Prostate gland (tissue), 2 donors: ENCODE measurements around the gene TJP2. TPM values are rescaled to one million over a fixed set of nuclear protein-coding genes. Genes with fewer than 3 reads are reported as not detected.

Experiments used
- DNase-seq: peaks from one replicate; pipeline ENCODE4 v3.0.0-alpha.2; 2019; ENCODE audit warnings: low spot score
- H3K27ac ChIP-seq, 2 donors: fragments of 200-600 bp; sonication (generic); 2 replicates each; pipeline ENCODE4 v1.5.1; 2017 to 2019
- H3K27me3 ChIP-seq: fragments of 200-600 bp; sonication (generic); replicated peaks from 2 replicates; pipeline ENCODE4 v1.5.1; 2019; ENCODE audit not compliant: insufficient read depth
- H3K36me3 ChIP-seq, 2 donors: fragments of 200-600 bp; sonication (generic); 1 replicate in 1 of 2; 2 replicates in 1 of 2; pipeline versions ENCODE4 v1.5.1 to v1.8.1; 2017 to 2019
- H3K4me1 ChIP-seq: fragments of 200-600 bp; sonication (generic); replicated peaks from 2 replicates; pipeline ENCODE4 v1.5.1; 2019
- H3K4me3 ChIP-seq, 2 donors: fragments of 200-600 bp; sonication (generic); 2 replicates each; pipeline ENCODE4 v1.5.1; 2017 to 2019
- H3K9me3 ChIP-seq: fragments of 200-600 bp; sonication (generic); 2 replicates; pipeline ENCODE4 v1.5.1; 2017
- CTCF ChIP-seq, 4 experiments: fragments of 200-600 bp in 2 of 4; fragments of 450-650 bp in 2 of 4; sonication (generic) in 2 of 4; IDR thresholded peaks; 1 replicate in 3 of 4; 2 replicates in 1 of 4; pipeline ENCODE4 v1.5.1; 2016 to 2019; ENCODE audit warnings: antibody characterized with exemption in 4 of 4, mild to moderate bottlenecking in 2 of 4, moderate library complexity in 2 of 4
- POLR2A ChIP-seq: fragments of 450-650 bp; IDR thresholded peaks from one replicate; pipeline ENCODE4 v1.6.1; 2016; ENCODE audit warnings: antibody characterized with exemption, mild to moderate bottlenecking
- POLR2AphosphoS5 ChIP-seq: sonication (generic); formaldehyde crosslinking; IDR thresholded peaks from one replicate; pipeline ENCODE4 v1.6.1; 2017; ENCODE audit warnings: antibody characterized with exemption
- WGBS: methylation state at CpG from one replicate; pipeline ENCODE4 v1.1.5; 2018; 5-methylcytosine and 5-hydroxymethylcytosine counted together
- intact Hi-C: fragments of 100-400 bp; cut with DNase I; formaldehyde crosslinking; loops from one replicate; pipeline ENCODE4 v1.14.2; 2022
- total RNA-seq, 2 donors: library from RNA; depleted of rRNA; stranded (reverse); fragments of >200 nt; gene quantifications; one replicate each; pipeline ENCODE4 v1.1.0, GENCODE V29; 2016

The TJP2 gene
- total RNA-seq, 2 donors from 2014 or later, result 117 to 166 TPM

GRCh38 chr9:69180670-69181069 is 6.6 kb downstream of the TJP2 start:
- intact Hi-C loops, result loop anchor here (10.0 kb wide), 1 partner anchor 46 kb away; no protein-coding TSS in a partner anchor

GRCh38 chr9:69181908-69182353 is 7.9 kb downstream of the TJP2 start:
- H3K4me1 ChIP-seq, result no peaks in the 10 kb centered on the region
- H3K9me3 ChIP-seq, result no peaks in the 10 kb centered on the region
- no peaks in the 10 kb centered on the region for H3K36me3 ChIP-seq
- intact Hi-C loops, result loop anchor here (10.0 kb wide), 1 partner anchor 47 kb away; no protein-coding TSS in a partner anchor
- no peaks in the 10 kb centered on the region for H3K27me3 ChIP-seq
- no peak overlapping the region for H3K4me3 ChIP-seq
- WGBS, result 63% methylated on average over 4 of the region's 4 CpGs
- no peak for DNase-seq
- H3K27ac ChIP-seq, result no peak overlapping the region
- TF ChIP-seq CTCF (IDR thresholded peaks at IDR 0.05), result no peak
- no peak for TF ChIP-seq POLR2A
- no peak for TF ChIP-seq POLR2AphosphoS5

More at GRCh38 chr9:69180670-69181069, 6.6 kb downstream of the TJP2 start:
- no peaks in the 10 kb centered on the region for H3K36me3 ChIP-seq
- H3K9me3 ChIP-seq, result no peaks in the 10 kb centered on the region
- DNase-seq, result peak; percentile 47
- no peaks in the 10 kb centered on the region for H3K4me1 ChIP-seq
- 16% methylated on average over 2 of the region's 2 CpGs for WGBS
- H3K27me3 ChIP-seq, result no peaks in the 10 kb centered on the region
- peak overlapping the region in 1 of 2 donors; percentile 41 for H3K27ac ChIP-seq
- TF ChIP-seq CTCF (IDR thresholded peaks at IDR 0.05) (no peak), POLR2AphosphoS5 (peak; percentile 61)
- no peak overlapping the region for H3K4me3 ChIP-seq

GRCh38 chr9:69184266-69184665 is 10.2 kb downstream of the TJP2 start:
- WGBS, result 88% methylated on average over 5 of the region's 5 CpGs
- Histone ChIP-seq H3K27me3 (no peaks in the 10 kb centered on the region), H3K36me3 (no peaks in the 10 kb centered on the region), H3K27ac (no peak overlapping the region), H3K4me3 (no peak overlapping the region), H3K4me1 (no peaks in the 10 kb centered on the region), H3K9me3 (no peaks in the 10 kb centered on the region)
- intact Hi-C loops, result loop anchor here (10.0 kb wide), 1 partner anchor 49 kb away; no protein-coding TSS in a partner anchor
- no peak for TF ChIP-seq CTCF (IDR thresholded peaks at IDR 0.05)
- TF ChIP-seq POLR2AphosphoS5, result no peak
- no peak for TF ChIP-seq POLR2A
- DNase-seq, result no peak

- H3K9me3 ChIP-seq, result no peaks in the 10 kb centered on the region
- DNase-seq, result no peak
- intact Hi-C loops, result loop anchor here (10.0 kb wide), 1 partner anchor 52 kb away; no protein-coding TSS in a partner anchor
- no peaks in the 10 kb centered on the region for H3K4me1 ChIP-seq
- H3K27me3 ChIP-seq, result no peaks in the 10 kb centered on the region
- H3K36me3 ChIP-seq, result no peaks in the 10 kb centered on the region
- WGBS, result 40% methylated on average over 7 of the region's 7 CpGs
- peak overlapping the region; percentile 44 to 49 for H3K27ac ChIP-seq
- H3K4me3 ChIP-seq, result no peak overlapping the region
- TF ChIP-seq POLR2AphosphoS5 (peak; percentile 62), POLR2A (no peak)
Observed at GRCh38 chr9:69186841-69187611, 12.9 kb downstream of the TJP2 start.

- Histone ChIP-seq H3K27me3 (no peaks in the 10 kb centered on the region), H3K27ac (no peak overlapping the region), H3K36me3 (no peaks in the 10 kb centered on the region), H3K4me3 (no peak overlapping the region), H3K9me3 (no peaks in the 10 kb centered on the region), H3K4me1 (no peaks in the 10 kb centered on the region)
- no peak for DNase-seq
- no peak for TF ChIP-seq CTCF (IDR thresholded peaks at IDR 0.05)
- 63% methylated on average over 2 of the region's 2 CpGs for WGBS
- intact Hi-C loops, result loop anchor here (10.0 kb wide), 1 partner anchor 54 kb away; no protein-coding TSS in a partner anchor
Observed at GRCh38 chr9:69188975-69189374, 14.9 kb downstream of the TJP2 start.
